Endothelial cell of umbilical vein (primary cell): ENCODE measurements around the gene CANT1.

Experiments
- CTCF ChIP-seq, 2 donors: IDR thresholded peaks; 1 replicate in 1 of 2; 2 replicates in 1 of 2; pipeline ENCODE4 v1.5.1; 2011; ENCODE audit warnings: low read length in 2 of 2, mild to moderate bottlenecking in 2 of 2, moderate library complexity in 2 of 2, control low read depth in 1 of 2, inconsistent platforms in 1 of 2, low read depth in 1 of 2; ENCODE audit not compliant: insufficient read depth in 1 of 2; ENCODE audit errors: extremely low read depth in 1 of 2
- POLR2A ChIP-seq: IDR thresholded peaks from 2 replicates; pipeline ENCODE4 v1.6.1; 2012; ENCODE audit warnings: low read depth, mild to moderate bottlenecking, control low read depth, low read length

GRCh38 chr17:78969865-78970264 is 39.7 kb downstream of the CANT1 start:
- TF ChIP-seq CTCF (IDR thresholded peaks at IDR 0.05; ENCODE audit: extremely low read depth in 1 of 2, insufficient read depth in 1 of 2, low read depth in 1 of 2, low read length in 2 of 2) (no peak), POLR2A (no peak)
